Testis (tissue), 3 donors: Measurements from ENCODE around the gene PDLIM7. TPM values are rescaled to one million over a fixed set of nuclear protein-coding genes. Genes with fewer than 3 reads are reported as not detected.

Source experiments
- DNase-seq: peaks from one replicate; pipeline ENCODE4 v3.0.0-alpha.2; 2019
- H3K27ac ChIP-seq, 2 donors: fragments of 200-600 bp; sonication (generic); one replicate each; pipeline ENCODE4 v1.5.1; 2019
- H3K27me3 ChIP-seq: fragments of 200-600 bp; sonication (generic); one replicate; pipeline ENCODE4 v1.5.1; 2019
- H3K36me3 ChIP-seq: fragments of 200-600 bp; sonication (generic); one replicate; pipeline ENCODE4 v1.5.1; 2017; ENCODE audit warnings: low read depth; ENCODE audit errors: missing control alignments
- H3K4me1 ChIP-seq: fragments of 200-600 bp; sonication (generic); one replicate; pipeline ENCODE4 v1.5.1; 2019
- H3K4me3 ChIP-seq, 2 donors: fragments of 200-600 bp; sonication (generic); one replicate each; pipeline ENCODE4 v1.5.1; 2017 to 2019
- H3K9me3 ChIP-seq: fragments of 200-600 bp; sonication (generic); one replicate; pipeline ENCODE4 v1.5.1; 2017
- POLR2A ChIP-seq: fragments of 450-650 bp; IDR thresholded peaks from one replicate; pipeline ENCODE4 v1.6.1; 2017; ENCODE audit warnings: antibody characterized with exemption, mild to moderate bottlenecking, moderate library complexity
- WGBS, 2 donors: methylation state at CpG; one replicate each; pipeline ENCODE4 v1.1.5; 2018; 5-methylcytosine and 5-hydroxymethylcytosine counted together
- intact Hi-C: fragments of 100-400 bp; cut with DNase I; formaldehyde crosslinking; loops from one replicate; pipeline ENCODE4 v1.15.1; 2023; ENCODE audit warnings: low total_unique reads
- polyA plus RNA-seq: library from polyadenylated mRNA; stranded (reverse); fragments of 350-450 nt; fragmentation: Illumina TruSeq; extraction: RNeasy Lipid Tissue Mini Kit (QIAGEN cat#74804); gene quantifications from one replicate; pipeline ENCODE4 v1.2.3, GENCODE V29; 2014; ENCODE audit warnings: low read depth, low replicate concordance; ENCODE audit not compliant: insufficient read depth
- total RNA-seq, 2 donors: library from RNA; depleted of rRNA; stranded (reverse); fragments of >200 nt; gene quantifications; one replicate each; pipeline ENCODE4 v1.2.3, GENCODE V29; 2016
- TF ChIP-seq, protein P1 (sequence below), 3 experiments: fragments of 450-650 bp in 2 of 3; fragments of 200-600 bp in 1 of 3; sonication (generic) in 1 of 3; IDR thresholded peaks; one replicate each; pipeline ENCODE4 v1.5.1; 2016 to 2019; ENCODE audit warnings: antibody characterized with exemption in 3 of 3, mild to moderate bottlenecking in 2 of 3, moderate library complexity in 1 of 3

The PDLIM7 gene
- total and polyA plus RNA-seq, 3 donors from 2014 or later: 72.2 to 118 (median 90.5) TPM

DNA sequence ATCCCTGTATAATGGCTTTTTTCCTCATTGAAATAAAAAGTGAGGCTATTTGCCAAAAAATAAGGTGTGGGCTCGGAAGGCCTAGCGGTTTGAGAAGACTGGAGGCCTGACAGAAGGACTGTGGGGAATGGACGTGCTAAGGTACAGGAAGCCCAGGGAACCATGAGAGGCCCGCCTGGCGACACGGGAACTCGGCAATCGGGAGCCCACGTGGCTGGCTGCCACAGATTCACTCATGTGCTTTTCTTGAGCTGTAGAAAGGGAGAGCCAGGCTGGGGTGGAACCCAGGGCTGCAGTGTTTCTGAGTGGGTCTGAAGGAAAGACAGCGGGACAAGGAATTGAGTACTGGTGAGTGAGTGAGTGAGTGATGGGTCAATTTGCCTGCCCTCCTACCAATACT is 31.2 kb upstream of the PDLIM7 start:
- intact Hi-C loops: no loop called here
- no peak for DNase-seq

DNA sequence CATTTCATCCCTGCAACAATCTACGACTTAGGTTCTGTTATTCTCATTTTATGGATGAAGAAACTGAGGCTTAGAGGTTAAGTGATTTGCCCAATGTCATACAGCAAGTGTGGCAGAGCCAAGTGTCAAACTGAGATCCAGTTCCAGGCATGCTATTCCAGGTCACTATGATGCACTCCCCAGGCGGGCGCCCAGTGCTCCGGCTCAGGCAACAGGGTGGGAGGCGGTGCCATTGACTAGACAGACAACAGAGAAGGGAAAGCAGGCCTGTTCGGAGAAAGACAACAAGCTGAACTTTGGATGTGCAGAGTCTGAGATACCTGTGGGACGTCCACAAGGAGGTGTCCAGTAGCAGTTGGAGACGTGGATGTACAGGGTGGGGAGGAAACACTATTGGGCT is 30.2 kb upstream of the PDLIM7 start:
- Histone ChIP-seq H3K4me3 (no peak overlapping the region), H3K36me3 (no peaks in the 10 kb centered on the region), H3K9me3 (no peaks in the 10 kb centered on the region), H3K27me3 (no peaks in the 10 kb centered on the region), H3K27ac (no peak overlapping the region), H3K4me1 (peaks cover 16% of the 10 kb centered on the region)
- intact Hi-C loops: no loop called here
- TF ChIP-seq POLR2A: no peak
- TF ChIP-seq, protein P1, sequence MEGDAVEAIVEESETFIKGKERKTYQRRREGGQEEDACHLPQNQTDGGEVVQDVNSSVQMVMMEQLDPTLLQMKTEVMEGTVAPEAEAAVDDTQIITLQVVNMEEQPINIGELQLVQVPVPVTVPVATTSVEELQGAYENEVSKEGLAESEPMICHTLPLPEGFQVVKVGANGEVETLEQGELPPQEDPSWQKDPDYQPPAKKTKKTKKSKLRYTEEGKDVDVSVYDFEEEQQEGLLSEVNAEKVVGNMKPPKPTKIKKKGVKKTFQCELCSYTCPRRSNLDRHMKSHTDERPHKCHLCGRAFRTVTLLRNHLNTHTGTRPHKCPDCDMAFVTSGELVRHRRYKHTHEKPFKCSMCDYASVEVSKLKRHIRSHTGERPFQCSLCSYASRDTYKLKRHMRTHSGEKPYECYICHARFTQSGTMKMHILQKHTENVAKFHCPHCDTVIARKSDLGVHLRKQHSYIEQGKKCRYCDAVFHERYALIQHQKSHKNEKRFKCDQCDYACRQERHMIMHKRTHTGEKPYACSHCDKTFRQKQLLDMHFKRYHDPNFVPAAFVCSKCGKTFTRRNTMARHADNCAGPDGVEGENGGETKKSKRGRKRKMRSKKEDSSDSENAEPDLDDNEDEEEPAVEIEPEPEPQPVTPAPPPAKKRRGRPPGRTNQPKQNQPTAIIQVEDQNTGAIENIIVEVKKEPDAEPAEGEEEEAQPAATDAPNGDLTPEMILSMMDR (IDR thresholded peaks at IDR 0.05): no peak
- no peak for DNase-seq
- WGBS, 2 donors: 96 to 98% methylated on average over 7 to 8 of the region's 8 CpGs

More for the DNA sequence above, 31.2 kb upstream of the PDLIM7 start:
- Histone ChIP-seq H3K27me3 (no peaks in the 10 kb centered on the region), H3K9me3 (no peaks in the 10 kb centered on the region), H3K4me1 (peaks cover 16% of the 10 kb centered on the region), H3K4me3 (no peak overlapping the region), H3K27ac (no peak overlapping the region), H3K36me3 (no peaks in the 10 kb centered on the region)
- TF ChIP-seq, protein P1 (IDR thresholded peaks at IDR 0.05): no peak
- TF ChIP-seq POLR2A: no peak
- whole genome bisulfite sequencing, 2 donors: 93% methylated on average over 10 of the region's 10 CpGs

DNA sequence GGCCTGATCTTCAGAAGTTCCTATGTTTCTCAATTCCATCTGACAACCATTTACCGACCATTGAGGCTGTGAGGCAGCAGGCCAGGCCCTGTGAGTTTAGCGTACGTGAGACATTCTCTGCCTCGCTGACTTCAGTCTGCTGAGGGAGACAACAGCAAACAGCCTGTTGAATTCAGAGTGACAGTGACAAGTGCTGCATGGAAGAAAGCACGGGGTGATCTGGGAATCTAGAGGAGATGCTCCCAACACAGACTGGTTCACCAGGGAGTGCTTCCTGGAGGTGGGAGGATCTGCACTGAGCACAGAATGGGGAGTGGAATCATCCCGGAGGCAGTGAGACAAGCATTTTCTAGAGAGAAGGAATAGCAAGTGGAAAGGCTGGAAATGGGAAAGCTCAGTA is 29.4 kb upstream of the PDLIM7 start:
- intact Hi-C loops: no loop called here
- H3K27me3 ChIP-seq: no peaks in the 10 kb centered on the region
- no peak overlapping the region for H3K27ac ChIP-seq
- WGBS, 2 donors: 80 to 88% methylated on average over 6 of the region's 6 CpGs
- no peaks in the 10 kb centered on the region for H3K36me3 ChIP-seq
- H3K4me1 ChIP-seq: peaks cover 16% of the 10 kb centered on the region
- no peaks in the 10 kb centered on the region for H3K9me3 ChIP-seq
- TF ChIP-seq, protein P1 (IDR thresholded peaks at IDR 0.05): no peak
- TF ChIP-seq POLR2A: no peak
- no peak overlapping the region for H3K4me3 ChIP-seq
- DNase-seq: no peak

DNA sequence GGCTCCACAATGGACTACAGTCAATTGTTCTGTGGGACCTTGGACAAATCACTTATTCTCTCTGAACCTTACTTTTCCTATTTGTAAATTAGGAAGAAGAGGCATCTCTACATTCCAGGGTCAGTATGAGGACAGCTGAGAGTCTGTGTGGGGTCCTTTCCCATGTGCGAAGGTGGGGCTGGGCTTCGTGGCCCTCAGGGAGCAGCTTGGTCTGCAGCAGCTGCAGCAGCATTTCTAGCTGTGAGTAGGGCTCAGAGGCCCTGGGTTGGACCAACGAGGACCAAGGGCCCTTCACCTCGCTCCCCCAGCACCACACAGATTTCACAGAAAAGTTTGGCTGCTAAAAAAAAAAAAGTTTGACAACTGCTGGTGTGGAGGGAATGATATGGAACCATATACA is 28.8 kb upstream of the PDLIM7 start:
- H3K27ac ChIP-seq: no peak overlapping the region
- H3K36me3 ChIP-seq: no peaks in the 10 kb centered on the region
- 62 to 68% methylated on average over 4 of the region's 4 CpGs for WGBS, 2 donors
- peaks cover 16% of the 10 kb centered on the region for H3K4me1 ChIP-seq
- DNase-seq: no peak
- H3K27me3 ChIP-seq: no peaks in the 10 kb centered on the region
- TF ChIP-seq, protein P1 (IDR thresholded peaks at IDR 0.05): no peak
- no peak for TF ChIP-seq POLR2A
- no peak overlapping the region for H3K4me3 ChIP-seq
- no peaks in the 10 kb centered on the region for H3K9me3 ChIP-seq
- intact Hi-C loops: no loop called here

DNA sequence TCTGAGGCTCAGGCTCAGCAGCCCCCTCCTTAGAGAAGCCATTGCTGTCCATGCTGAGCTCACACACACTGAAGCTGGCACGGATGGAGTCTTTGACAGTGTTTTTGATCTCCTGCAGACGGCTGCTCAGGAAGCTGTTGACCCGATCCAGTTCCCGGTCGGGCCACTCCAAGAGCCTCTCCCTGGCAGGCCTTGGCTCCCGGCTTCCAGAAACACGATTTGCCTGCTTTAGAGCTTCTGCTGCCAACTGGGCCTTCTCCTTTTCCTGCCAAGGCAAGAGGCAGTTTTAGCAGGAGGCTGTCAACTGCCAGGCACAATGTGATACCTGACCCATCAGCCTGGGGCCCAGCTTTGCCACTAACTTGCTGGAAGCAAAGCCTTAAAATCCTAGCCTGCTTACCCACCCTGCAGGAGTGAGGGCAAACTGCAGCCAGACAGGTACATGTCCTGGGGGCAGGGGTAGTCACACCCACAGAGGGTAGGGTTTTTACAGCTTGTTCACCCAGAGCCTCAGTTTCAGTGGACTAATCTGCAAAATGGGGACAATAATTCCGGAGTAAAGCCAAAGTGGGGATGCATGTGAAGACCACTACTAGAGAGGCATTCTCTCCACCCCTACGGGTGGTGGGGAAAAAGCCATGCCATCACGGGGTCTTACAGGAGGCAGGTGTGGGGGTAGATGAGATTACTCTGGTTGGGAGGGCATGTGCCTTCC is 27.7 kb upstream of the PDLIM7 start:
- no peak overlapping the region for H3K27ac ChIP-seq
- H3K36me3 ChIP-seq: no peaks in the 10 kb centered on the region
- 79 to 83% methylated on average over 7 to 10 of the region's 10 CpGs for WGBS, 2 donors
- H3K9me3 ChIP-seq: no peaks in the 10 kb centered on the region
- no peaks in the 10 kb centered on the region for H3K27me3 ChIP-seq
- peaks cover 16% of the 10 kb centered on the region for H3K4me1 ChIP-seq
- intact Hi-C loops: no loop called here
- DNase-seq: no peak
- TF ChIP-seq POLR2A: no peak
- TF ChIP-seq, protein P1 (IDR thresholded peaks at IDR 0.05): no peak
- no peak overlapping the region for H3K4me3 ChIP-seq
